Breast epithelium (tissue), 3 donors: ENCODE results near the gene FAF1.

ENCODE experiments used
- CTCF ChIP-seq, 3 donors: fragments of 450-650 bp; IDR thresholded peaks; one replicate each; pipeline ENCODE4 v1.5.1; 2016 to 2017; ENCODE audit warnings: antibody characterized with exemption in 3 of 3, mild to moderate bottlenecking in 3 of 3, moderate library complexity in 3 of 3
- POLR2A ChIP-seq: fragments of 450-650 bp; IDR thresholded peaks from one replicate; pipeline ENCODE4 v1.6.1; 2016; ENCODE audit warnings: antibody characterized with exemption, mild to moderate bottlenecking, moderate library complexity
- POLR2AphosphoS5 ChIP-seq, 3 donors: sonication (generic); formaldehyde crosslinking; IDR thresholded peaks; one replicate each; pipeline ENCODE4 v1.6.1; 2017; ENCODE audit warnings: antibody characterized with exemption in 3 of 3

- TF ChIP-seq CTCF (IDR thresholded peaks at IDR 0.05) = no peak
- no peak for TF ChIP-seq POLR2A
- TF ChIP-seq POLR2AphosphoS5 (IDR thresholded peaks at IDR 0.05) = no peak
Observed at GRCh38 chr1:50693829-50694228, 266.2 kb downstream of the FAF1 start.
